NB4 (cell line): ENCODE results near the gene ARHGAP26.

Source experiments
- POLR2A ChIP-seq: IDR thresholded peaks from 2 replicates; pipeline ENCODE4 v1.6.1; 2011; ENCODE audit warnings: mild to moderate bottlenecking; ENCODE audit not compliant: insufficient read length; ENCODE audit errors: extremely low read depth
- TF ChIP-seq, protein P1 (sequence below): IDR thresholded peaks from one replicate; pipeline ENCODE4 v1.5.1; 2012; ENCODE audit warnings: low read depth, low read length

DNA sequence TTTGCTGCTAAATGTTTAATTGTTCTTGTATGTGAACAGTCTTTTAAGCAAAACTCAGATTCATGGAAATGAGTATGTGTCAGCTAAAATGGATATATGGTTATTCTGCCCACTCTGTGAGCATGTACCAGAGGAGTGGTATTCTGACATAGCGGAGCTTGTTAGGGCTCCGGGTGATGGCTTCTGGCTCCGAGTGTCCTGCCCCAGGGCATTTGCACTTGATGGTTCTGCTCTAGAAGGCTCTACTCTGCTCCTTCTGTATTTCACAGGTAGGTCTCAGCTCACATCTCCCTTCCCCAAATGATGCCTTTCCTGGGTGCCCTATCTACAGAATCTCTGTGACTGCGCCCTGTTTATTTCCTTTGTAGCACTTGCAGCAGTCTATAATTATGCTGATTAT is 113.3 kb downstream of the ARHGAP26 start:
- TF ChIP-seq, protein P1, sequence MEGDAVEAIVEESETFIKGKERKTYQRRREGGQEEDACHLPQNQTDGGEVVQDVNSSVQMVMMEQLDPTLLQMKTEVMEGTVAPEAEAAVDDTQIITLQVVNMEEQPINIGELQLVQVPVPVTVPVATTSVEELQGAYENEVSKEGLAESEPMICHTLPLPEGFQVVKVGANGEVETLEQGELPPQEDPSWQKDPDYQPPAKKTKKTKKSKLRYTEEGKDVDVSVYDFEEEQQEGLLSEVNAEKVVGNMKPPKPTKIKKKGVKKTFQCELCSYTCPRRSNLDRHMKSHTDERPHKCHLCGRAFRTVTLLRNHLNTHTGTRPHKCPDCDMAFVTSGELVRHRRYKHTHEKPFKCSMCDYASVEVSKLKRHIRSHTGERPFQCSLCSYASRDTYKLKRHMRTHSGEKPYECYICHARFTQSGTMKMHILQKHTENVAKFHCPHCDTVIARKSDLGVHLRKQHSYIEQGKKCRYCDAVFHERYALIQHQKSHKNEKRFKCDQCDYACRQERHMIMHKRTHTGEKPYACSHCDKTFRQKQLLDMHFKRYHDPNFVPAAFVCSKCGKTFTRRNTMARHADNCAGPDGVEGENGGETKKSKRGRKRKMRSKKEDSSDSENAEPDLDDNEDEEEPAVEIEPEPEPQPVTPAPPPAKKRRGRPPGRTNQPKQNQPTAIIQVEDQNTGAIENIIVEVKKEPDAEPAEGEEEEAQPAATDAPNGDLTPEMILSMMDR = no peak
- TF ChIP-seq POLR2A = no peak
